Fibroblast of the conjunctiva (primary cell): ENCODE measurements around the gene MCM9.
A peak's percentile ranks its signal among the peaks of the same experiment; 100 is the strongest.

Experiments
- DNase-seq: peaks from one replicate; pipeline ENCODE4 v3.0.0-alpha.2; 2010; ENCODE audit warnings: low read depth

Gene MCM9

DNA sequence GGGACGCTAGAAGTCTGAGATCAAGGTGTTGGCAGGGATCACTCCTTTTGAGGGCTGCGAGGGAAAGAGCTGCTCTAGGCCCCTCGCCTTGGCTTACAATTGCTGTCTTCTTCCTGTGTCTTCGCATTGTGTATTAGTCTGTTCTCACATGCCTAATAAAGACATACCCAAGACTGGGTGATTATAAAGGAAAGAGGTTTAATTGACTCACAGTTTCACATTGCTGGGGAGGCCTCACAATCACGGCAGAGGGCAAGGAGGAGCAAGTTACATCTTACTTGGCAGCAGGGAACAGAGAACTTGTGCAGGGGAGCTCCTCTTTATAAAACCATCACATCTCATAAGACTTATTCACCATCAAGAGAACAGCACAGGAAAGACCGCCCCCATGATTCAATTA is 143.5 kb downstream of the MCM9 start:
- DNase-seq: no peak

DNA sequence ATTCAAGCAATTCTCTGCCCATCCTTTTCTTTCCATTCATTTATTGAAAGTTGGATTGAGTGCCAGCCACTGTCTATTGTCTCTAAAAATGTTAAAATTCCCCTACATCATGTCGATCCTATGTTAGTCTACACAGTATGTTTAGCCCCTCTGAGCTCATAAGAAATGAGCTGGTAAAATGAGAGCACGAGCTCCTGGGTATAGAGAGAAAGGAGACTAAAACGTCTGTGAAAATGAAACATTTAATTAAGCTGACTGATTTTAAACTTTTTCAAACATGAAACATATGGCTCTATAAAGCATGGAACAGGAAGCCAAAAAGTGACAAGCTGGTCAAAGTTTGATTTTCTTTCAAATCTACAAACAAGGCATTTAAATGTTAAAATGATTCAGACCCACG is 145.0 kb downstream of the MCM9 start:
- no peak for DNase-seq

DNA sequence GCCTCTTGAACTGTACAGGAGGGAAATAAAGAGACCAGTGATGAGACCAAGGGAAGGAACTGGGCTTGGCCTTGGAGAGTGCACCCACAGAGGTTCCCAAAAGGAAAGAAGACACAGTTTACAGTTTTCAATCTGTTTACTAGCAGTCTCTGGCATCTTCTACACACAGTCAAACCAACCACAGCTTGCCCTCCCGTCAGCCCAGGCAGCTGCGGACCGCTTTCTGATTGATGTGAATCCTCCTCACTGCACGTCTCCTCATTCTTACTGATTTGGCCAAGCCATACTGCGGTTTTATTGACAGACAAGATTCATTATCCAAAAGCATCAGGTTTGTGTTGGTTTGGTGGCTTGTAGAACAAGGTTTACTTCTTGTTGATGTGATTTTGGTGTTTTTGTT is 145.5 kb downstream of the MCM9 start:
- no peak for DNase-seq

DNA sequence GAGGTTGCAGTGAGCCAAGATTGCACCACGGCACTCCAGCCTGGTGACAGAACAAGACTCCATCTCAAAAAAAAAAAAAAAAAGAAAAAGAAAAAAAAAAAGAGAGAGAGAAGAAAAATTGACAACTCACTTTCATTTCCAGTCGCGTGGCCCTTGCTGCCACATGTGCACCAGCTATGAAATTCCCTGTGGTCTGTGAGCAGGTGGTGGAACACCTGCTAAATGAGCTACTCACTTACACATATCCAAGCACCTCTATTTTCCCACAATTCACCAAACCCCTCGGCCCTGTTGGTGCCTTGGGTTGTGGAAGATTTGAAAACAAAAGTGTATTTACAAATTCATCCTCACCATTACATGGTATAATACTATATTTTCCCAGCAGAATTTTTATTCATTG is 146.3 kb downstream of the MCM9 start:
- no peak for DNase-seq

GRCh38 chr6:118787724-118788423 is 147.1 kb downstream of the MCM9 start:
- DNase-seq: no peak

DNA sequence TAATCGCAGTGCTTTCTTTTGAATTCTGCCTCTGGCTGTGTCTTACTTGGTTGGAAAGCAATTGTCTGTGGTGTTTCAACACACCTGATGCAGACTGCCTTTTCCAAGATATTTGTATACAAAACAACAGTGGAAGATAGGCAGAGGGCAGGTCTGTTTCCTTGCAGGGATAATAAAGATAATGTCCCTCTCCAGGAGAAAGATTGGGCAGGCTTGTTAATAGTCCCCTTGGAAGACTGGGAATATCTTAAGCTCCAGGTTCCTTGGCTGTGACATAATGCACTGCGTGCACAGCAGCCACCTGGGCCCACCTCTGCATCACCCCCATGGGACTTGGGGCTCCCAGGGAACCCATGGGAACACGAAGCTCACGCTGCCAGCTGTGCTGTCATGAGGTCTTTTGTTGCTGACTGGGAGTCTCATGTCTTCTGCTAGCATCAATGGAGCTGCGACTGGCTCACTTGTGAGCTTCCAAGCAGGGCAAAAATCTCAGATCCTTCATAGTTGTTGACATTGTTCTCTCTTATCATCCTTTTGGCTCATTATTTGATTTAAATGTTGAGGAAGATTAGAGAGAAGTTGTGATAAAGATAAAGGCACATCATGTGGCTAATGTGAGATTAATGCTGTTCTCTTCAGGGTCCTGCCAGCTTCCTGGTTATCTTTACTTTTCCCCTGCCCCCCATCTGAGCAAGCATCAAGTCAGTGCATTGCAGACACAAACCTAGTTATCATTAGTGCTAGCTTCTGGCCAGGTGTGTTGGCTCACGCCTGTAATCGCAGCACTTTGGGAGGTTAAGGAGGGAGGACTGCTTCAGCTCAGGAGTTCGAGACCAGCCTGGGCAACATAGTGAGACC is 148.1 kb downstream of the MCM9 start:
- DNase-seq: no peak

- DNase-seq: no peak
These were observed 149.4 kb downstream of the MCM9 start for GRCh38 chr6:118785601-118786000.

DNA sequence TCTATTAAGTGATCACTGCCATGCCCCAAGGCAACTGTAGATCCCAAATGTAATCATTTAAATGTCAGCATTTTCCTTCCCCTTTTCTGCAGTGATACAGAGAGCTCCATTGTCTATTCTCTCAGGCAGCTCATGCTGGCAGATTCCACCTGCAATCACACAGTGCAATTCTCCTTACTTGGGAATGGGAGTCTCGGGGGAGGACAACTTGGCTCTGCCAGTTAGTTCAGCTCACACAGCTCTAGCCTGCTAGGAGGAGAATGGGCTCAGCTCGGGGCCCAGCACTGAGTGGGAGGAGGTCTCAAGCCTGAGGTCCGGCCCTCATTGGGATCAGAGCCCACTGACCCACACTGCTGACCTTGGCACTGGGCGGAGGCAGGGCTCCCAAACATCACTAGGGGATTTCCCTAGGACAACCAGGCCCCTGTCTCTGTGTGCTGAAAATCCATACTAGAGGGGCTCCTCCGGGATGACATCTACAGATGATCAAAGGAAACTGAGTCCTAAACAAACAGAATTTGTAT is 150.3 kb downstream of the MCM9 start:
- DNase-seq: no peak

- no peak for DNase-seq
These were observed 150.9 kb downstream of the MCM9 start for GRCh38 chr6:118783931-118784550.

- no peak for DNase-seq
These were observed 152.3 kb downstream of the MCM9 start for GRCh38 chr6:118782651-118783050.

GRCh38 chr6:118781897-118782296 is 153.1 kb downstream of the MCM9 start:
- no peak for DNase-seq

GRCh38 chr6:118780668-118781067 is 154.3 kb downstream of the MCM9 start:
- no peak for DNase-seq

DNA sequence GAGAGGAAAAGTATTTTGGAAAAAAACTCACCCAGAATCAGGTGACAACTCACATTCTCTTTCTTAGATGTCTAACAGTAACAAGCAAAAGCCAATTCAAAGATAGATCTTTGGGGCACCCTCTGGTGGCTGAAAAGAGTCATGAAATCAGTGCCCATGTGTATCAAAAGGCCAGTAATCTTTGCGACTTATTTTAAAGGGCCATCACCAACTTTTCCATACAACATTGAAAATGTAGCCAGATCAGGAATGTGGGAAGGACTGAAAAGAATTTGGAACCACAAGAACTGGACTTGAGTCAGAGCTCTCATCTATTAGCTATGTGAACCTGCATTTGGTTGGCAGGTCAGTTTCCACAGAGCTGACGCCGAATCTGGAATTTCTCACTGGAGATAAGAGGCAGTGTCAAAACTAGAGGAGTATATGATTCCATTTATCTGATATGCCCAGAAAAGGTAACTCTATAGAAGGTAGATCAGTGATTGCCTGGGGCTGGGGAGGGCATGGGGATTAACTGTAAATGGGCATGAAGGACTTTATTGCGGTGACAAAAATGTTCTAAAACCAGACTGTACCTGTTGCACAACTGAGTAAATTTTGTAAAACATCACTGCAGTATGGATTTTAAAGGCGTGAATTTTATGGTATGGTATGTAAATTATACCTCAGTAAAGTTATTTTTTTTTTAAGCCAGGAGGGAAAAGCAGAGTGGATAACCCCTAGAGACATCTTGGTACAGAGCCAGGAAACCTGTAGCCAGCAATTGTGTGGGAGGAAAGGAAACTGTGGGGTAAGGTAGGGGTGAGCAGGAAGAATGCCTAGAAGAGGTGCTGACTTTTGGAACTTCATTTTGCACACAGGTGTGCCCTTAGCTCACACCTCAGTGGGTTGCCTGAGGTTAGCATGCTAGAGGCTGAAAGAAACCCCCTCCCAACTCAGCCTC is 158.1 kb downstream of the MCM9 start:
- peak; percentile 66 for DNase-seq

- DNase-seq: no peak
These were observed 159.6 kb downstream of the MCM9 start for GRCh38 chr6:118775381-118775780.

DNA sequence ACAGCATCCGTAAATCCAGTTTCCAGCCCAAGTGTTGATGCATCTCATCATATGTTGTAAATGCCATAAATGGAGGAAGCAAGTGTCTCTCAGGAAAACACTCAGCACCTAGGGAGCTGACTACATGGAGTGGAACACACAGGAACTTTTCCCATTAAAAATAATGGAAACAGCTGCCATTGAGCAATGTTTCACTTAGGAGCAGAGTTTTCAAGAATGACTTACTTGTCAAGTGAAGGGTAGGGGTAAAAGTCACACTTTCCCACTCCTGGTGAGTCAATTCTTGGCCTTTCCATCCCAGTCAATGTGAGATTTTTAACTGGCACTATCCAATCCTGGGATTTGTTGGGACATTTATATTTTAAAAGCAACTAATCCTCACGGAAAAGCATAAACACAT is 160.4 kb downstream of the MCM9 start:
- no peak for DNase-seq

DNA sequence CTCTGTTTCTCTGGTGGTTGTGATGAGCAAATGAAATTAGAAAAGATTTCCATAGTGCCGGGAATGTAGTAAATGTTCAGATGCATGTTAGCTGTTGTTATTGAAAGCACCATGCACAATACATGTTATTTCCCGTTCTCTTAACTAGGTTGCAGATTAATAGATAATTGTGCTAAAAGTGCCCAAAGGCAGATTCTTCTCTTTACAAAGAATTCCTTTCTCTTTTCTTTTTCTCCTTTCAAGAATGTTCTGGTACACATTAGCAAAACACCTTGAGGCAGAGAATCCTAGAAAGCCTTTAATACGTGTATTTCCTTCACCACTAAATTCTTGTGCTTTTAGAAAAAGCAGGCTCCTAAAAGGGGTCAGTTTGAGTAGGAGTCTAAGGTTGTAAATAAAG is 162.1 kb downstream of the MCM9 start:
- no peak for DNase-seq

- no peak for DNase-seq
These were observed 163.7 kb downstream of the MCM9 start for GRCh38 chr6:118771253-118771652.

DNA sequence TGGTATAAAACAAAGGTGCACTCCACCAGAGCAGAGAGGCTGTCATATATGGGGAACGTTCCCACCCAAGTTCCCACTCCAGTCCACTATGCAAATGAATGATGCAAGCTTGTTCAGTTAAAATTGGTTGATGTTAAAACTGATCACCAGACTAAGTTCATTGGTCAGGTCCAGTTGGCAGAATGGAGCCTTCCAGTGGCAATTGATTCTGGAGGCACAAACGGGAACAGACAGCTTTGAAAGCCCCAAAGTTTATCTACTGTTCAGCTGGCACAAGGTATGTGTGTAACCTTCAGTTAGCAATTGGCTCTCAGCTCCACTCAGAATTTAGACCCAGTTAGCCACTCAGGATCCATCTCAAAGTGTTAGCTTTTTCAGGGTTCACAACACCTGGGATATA is 164.1 kb downstream of the MCM9 start:
- no peak for DNase-seq

- no peak for DNase-seq
These were observed 164.7 kb downstream of the MCM9 start for GRCh38 chr6:118770112-118770788.

DNA sequence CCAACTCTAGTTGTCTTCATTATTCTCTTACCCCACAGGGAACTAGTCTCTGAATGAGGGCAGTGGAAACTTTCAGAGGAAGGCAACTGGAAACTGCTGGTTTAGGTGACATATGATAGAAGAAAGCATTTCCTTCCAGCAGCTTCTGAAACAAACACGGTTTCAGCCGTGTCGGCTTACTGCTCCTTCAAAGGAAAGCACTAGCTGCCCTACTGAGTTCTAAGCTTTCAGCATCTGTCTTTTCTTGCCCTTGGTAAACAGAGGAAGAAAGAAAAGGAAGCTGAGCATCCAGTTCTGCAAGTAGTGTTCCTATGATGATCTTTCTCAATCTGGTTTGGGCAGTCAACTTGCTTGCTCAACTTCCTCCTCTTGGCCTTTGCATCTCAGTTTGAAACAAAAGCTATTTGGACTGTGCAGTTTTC is 166.0 kb downstream of the MCM9 start:
- no peak for DNase-seq

DNA sequence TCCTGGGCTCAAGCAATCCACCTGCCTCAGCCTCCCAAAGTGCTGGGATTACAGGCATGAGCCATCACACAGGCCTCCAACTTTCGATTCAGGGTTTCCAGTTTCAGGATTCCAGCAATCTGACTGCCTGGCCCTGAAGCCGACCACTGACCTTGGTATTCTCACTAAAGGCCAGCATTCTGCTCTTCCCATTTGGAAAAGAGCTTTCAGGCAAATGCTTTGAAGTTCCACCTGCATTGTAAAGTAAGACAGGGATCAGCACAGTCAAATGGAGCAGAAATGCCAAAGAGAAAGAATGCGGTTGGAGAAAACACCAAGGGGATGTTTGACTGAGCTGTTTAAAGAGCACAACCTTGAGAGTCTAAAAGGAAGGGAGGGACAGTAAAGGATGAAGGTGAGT is 166.5 kb downstream of the MCM9 start:
- DNase-seq: no peak
